HPDE6-E6E7 (cell line): ENCODE results near the gene TOR2A.
"Not testable (repeated sequence)": the region's sequence is repeated elsewhere in the genome, so short reads cannot be mapped to it uniquely, and the experiment has no call there.

Experiments used
- DNase-seq: peaks from one replicate; pipeline ENCODE4 v3.0.0; 2011; ENCODE audit warnings: missing footprints; ENCODE audit errors: extremely low spot score

The TOR2A gene

DNA sequence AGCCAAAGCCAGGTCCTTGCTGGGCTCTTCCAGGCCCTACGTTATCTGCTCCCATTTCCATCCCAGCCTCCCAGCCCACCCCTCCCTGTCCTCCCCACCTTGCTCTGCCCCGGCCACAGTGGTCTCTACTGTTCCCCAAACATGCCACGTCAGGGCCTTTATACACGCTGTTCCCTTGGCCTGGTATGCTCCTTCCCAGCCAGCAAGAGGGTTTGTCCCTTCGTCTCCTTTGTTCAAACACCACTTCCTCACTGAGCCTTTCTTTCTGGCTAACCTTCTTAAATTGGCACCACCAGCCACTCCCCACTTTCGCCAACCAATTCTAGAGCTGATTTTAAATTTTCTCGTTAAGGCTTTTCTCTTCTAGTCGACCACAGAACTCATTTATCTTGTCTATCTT is 33.6 kb upstream of the TOR2A start:
- DNase-seq = no peak

DNA sequence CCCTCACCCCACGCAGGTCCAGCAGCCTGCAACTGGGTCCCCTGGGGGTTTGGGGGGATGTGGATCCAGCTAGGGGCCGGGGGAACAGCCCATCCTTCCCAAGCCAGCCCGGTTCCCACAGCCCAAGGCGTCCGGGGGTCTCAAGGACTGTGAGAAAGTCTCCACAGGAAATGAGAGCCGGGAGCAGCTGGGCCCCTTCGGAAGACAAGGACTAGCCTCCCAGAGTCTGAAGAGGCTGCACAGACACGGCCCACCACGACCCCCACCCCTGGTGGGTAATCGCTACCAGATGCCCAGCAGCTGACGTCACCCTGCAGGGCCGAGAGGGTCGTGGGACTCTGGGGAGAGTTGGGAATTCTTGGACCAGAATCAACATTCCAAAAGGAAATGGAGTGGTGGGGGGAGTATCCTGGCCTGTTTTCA is 32.8 kb upstream of the TOR2A start:
- DNase-seq = no peak

DNA sequence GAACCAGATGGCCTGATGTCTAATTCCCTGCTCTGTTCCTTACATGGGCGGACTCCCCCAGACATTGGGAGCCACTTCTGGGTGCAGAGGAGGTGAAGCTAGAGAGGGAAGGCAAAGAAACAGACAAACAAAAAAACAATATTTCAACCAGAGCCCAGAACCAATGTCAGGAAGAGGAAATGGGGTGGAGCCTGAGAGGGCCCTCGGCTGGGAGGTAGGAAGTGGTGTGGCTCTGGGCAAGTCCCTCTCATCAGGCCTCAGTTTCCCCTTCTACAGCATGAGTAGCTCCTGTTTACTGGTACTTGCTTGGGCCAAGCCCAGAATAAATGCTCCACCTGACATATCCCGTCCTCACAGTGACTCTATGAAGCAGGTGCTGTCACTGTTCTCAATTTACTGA is 32.3 kb upstream of the TOR2A start:
- DNase-seq = no peak

DNA sequence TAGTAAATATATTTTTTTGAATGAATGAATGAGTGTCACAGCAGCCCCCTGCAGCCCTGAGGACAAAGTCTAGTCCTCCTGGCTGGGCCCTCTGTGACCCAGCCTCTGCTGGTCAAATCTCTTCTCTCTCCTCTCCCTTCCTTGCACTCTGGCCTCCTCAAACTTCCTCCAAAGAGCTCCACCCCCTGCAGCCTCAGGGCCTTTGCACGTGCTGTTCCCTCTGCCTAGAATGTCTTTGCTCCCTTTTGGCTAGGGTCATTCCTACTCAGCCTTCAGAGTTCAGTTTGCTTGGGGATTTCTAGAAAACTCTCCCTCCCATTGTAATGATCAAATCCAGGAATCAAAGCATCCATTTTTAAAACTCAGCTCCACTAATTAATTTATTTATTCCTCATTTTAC is 30.3 kb upstream of the TOR2A start:
- no peak for DNase-seq

DNA sequence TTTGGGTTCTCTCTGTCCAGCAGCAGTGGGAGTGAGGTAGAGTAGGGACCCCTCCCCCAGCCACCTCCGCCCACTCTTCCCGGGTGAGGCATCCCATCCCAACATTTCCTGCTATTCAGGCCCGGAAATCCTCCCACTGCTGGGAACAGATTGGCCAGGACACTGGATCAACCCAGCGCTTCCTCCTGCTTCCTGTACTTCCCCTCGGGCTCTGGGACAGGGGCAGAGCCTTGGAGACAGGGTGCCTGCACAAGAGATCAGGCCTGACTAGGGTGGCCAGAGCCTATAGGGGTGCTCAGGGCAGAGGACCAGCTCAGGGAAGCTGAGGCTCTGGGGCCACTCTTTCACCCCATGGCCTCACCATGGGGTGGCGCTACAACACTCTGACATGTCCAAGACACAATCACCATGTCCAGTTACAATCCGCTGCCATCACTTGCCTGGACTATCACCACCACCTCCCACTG is 28.9 kb upstream of the TOR2A start:
- no peak for DNase-seq

DNA sequence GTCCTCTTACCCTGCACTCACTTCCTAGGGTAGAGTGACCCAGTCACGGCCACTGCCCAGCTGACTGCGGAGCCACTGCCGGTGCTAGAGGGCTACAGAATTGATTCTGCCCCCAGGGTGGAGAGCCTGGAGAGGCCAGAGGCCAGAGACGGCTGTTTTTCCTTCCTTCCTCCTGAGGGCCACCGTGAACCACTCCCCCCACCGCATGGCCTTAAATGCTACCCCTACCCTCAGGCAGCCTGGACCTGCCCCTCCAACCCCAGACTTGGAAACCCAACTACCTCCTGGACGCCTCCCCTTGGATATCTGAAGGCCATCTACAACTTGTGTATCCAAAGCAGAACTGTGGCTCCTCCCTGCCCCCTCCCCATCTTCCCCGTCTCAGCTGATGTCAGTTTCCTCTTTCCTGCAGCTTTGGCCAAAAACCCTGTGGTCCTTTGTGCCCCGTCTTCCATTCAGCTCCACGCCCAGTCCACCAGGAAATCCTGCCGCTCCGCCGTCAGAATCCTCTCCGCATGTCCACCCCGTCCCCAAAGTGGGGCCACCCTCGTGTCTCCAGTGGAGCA is 27.1 kb upstream of the TOR2A start:
- DNase-seq = no peak

DNA sequence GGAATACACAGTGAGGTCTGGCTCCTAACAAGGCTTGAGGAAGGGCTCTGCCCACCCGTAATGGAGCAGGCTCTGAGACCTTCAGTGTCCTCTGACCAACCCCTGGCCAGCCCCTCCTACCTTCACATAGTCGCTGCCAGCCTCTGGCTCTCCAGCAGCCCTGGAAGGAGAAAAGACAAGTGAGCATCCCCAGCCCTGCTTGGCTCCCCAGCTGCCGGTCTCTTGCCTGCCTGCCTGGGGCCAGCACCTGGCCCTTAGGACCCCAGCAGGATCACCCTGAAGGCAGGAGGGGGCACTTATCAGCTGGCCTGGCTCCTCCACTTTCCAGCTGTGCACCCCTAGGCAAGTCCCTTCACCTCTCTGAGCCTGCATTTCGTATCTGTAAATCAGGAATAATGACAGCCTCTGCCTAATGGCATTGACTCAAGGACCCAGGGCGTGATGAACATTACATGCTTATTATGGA is 26.4 kb upstream of the TOR2A start:
- no peak for DNase-seq

DNA sequence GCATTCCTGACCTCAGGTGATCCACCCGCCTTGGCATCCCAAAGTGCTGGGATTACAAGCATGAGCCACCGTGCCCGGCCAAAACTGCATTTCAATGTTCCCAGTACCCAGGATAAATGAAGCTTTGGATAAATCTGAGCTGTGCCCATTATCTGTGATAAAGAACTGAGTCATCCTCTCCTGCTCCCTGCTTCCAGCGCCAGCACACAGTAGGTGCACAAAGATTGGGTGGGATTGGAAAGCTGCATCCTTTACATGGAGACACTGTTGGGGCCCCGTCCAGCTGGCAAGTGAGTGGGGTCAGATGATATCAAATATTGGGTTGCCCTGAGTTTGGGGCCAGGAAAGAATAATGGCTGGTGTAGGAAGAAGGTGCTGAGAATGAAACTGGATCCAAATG is 26.0 kb upstream of the TOR2A start:
- no peak for DNase-seq

DNA sequence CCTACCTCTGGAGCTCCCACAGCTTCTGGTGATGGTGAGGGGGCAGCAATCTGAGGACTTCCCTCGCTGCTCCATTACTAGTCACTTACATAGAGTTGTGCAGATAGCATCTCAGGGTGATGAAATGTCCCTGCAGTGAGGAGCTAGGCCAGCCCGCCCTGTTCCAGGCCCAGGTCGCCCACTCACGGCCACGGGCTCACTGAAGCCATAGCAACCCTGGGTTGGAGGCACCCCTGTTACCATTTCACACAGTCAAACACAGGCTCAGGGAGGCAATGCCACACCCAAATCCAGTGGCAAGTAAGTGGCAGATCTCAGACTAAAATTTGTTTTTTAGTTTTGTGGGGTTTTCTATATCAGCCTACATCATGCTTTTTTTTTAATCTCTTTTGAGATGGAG is 23.7 kb upstream of the TOR2A start:
- DNase-seq = no peak

DNA sequence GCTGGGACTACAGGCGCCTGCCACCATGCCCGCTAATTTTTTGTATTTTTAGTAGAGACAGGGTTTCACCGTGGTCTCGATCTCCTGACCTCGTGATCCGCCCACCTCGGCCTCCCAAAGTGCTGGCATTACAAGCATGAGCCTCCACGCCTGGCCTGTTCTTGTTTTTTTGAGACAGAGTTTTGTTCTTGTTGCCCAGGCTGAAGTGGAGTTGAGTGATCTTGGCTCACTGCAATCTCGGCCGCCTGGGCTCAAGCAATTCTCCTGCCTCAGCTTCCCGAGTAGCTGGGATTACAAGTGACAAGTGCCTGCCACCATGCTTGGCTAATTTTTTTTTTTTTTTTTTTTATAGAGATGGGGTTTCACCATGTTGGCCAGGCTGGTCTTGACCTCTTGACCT is 21.7 kb upstream of the TOR2A start:
- not testable (repeated sequence) for DNase-seq

DNA sequence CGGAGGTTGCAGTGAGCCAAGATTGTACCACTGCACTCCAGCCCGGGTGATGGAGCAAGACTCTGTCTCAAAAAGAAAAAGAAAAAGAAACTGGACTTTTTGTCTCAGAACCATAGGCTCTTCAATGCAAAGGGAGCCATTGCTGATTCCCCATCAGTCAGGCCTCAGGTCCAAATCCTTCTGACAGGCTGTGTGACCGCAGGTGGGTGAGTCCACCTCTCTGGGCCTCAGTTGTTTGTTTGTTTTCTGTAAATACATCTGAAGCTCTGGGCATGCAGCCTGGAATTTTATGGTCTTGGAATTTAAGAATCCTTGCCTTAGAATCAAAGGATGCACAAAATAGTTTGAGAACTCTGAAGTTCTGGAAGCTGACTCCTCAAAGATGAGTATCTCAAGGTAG is 21.1 kb upstream of the TOR2A start:
- DNase-seq = no peak

DNA sequence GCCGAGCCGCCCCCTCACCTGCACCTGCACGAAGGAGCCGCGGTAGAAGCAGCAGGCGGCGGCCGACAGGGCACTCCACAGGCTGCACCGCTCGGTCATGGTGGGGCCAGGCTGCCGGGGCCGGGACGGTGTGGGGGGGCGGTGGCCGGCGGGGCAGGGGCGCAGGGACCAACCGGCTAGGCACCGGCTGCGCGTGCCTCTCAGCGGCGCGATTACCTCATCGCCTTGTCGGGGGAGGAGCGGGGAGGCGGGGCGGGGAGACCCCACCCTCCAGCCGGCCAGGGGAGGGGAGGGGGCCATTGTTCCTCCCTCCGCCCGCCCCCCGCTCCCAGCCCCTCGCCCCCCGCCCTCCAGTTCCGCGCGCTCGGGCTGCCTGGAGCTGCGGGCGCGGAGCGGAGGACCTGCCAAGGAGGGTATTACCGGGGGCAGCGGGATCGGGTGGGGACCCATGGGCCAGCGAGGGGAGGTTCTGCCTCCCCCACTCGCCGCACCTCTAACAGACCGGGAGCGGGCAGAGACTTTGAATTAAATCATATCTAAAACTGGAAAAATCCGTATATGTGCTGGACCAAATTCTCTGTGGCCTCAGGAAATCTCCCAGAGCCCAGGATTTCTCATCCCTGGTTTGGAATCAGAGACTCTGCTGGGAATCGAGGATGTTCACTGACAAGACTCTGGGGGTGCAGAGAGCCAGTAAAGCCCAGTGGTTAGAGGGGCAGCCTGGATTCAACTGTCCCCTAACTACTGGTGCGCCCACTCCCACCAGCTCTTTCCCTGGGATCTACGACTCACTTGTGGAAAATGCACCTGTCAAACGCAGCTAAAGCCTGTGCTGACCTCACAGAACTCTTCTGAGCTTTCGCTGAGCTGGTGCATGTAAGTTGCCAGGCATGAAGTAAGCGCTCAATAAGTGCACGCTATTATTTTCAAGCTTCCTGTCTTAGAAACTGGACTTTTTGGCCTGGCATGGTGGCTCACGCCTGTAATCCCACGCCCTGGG is 20.3 kb upstream of the TOR2A start:
- DNase-seq = no peak

DNA sequence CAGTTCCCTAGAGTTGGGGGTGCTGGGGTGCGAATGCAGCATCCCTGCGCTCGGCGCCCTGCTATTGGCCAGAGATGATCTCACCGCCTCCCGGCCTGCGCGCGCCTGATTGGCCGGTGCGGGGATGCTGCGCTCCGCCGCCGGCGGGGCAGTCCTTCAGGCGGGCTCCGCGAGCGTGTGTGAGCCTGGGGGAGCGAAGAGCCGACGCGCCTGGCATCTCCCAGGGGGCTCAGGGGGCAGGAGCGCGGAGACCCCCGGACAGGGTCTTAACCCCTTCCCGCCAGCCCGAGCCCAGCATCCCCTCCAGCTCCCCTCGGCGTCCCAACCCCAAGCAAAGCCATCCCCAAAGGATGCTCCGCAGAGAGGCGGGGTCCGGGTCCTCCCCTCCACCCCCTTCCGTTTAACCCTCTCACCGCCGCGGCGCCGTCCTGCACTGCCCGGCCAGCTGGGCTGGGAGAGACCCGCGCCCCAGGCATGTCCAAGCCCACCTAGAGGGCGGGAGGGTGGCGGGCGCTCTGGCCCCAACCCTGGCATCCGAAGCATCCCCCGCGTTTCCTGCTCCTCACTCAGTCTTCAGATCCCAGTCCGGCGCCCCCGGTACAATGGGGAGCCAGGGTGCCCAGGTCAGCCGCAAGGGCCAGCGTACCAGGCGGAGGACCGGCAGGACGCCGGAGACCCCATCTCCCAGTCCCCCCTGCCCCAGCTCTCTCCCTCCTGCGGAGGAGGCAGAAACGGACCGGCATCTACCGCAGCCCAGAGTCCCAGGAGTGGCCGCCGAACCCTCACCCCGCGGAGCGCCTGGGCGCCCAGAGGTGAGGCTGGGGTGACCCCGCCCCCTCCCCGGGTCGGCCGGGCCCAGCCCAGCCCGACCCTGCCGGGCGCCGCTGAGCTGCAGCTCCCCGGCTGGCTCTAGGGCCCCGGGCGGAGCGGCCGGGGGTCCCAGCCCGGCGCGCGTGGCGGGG is 19.3 kb upstream of the TOR2A start:
- DNase-seq = no peak

DNA sequence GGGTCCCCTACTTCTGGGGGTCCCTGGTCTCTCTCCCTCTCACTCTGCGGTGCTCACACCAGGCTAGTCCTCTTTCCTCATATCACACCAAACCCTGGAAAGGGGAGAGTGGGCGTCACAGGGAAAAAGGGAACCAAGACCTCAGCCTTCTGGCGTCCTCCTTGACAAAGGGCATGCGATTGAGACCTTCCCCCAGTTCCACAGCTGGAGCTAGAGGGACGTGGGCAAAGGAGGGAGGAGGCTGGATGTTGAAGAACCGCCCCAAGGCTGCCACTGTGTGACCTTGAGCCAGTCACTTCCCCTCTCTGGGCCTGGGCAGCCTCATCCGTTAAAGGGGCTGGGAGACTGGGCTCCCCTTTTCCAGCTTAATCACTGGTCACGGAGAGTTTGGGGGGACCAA is 18.5 kb upstream of the TOR2A start:
- no peak for DNase-seq

DNA sequence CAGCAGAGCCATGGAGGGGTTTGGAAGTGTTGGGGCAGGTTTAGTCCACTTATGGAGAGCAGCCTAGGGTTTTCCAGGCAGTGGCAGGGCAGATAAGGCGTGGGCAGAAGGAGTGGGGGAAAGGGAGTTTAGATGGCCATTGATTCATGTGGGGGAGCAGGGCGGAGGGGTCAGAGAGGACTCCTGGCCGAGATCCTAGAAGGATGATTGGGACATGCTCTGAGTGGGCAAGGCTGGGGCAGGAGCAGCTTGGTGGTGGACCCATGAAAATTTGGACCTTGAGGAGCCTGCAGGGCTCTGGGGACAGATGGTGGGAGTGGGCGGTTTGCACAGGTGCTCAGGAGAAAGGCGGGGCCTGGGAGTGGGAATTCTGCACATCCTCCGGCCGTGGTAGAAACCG is 18.1 kb upstream of the TOR2A start:
- no peak for DNase-seq

DNA sequence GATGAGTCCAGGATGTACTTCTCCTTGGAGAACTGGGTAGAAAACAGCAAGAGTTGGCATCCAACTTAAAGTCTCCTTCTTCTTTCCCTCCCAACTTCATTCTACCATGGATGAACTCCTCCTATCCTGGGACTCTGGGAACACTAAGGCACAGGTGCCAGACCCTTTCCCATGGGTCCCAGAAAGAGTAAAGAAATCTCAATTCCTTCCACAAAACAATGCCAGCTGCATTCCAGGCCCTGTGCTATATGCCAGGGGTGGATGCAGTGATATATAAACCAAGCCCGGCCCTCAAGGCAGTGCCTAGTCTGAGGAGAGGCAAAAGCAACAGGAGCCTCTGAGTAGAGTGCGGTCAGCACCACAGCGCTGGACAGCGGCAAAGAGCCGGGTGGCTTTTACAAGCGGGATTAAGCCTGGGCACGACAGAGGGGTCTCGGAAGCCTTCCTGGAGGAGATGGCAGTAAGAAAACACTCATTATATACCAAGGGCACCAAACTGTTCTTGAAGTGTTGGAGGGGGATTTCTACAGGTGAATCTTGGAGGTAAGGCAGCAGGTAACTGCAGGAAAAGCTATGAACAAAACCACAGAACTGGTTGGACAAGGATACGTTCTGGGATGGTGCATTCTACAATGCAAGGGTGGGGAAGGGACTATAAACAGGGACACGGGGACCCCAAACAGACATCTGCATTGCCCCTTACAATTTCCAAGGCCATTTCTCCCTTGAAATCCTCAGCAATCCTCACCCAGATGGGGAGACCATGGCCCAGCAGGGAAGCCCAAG is 16.4 kb upstream of the TOR2A start:
- no peak for DNase-seq

DNA sequence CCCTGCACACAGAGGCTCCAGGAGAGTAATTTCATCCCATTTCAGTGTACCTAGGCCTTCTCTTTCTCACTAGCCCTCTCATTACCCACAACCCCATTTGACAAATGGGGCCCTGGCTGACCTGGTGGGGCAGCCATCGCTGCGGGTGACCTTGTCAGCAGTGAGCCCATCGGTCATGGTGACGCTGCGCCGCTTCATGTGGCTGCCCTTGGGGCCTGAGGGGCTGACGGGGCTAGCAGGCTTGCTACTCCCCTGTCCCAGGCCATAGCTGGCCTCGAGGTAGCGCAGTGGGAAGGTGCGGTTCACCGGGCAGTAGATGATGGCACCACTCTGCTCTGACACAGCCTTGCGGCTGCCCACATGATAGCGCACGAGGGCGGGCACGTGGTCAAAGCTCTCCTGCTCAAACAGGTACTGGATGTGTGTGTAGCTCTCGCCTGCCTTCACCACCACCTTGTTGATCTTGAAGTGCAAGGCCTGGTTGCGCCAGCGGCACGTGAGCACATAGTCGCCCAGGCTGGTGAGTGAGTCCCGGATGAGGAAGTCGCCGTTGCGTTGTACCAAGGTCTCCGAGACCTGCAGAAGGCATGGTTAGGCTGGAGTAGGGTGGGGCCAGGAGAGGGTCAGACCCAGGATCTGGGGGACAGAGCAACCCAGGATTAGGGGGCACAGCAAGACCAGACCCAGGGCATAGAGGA is 14.1 kb upstream of the TOR2A start:
- DNase-seq = no peak

DNA sequence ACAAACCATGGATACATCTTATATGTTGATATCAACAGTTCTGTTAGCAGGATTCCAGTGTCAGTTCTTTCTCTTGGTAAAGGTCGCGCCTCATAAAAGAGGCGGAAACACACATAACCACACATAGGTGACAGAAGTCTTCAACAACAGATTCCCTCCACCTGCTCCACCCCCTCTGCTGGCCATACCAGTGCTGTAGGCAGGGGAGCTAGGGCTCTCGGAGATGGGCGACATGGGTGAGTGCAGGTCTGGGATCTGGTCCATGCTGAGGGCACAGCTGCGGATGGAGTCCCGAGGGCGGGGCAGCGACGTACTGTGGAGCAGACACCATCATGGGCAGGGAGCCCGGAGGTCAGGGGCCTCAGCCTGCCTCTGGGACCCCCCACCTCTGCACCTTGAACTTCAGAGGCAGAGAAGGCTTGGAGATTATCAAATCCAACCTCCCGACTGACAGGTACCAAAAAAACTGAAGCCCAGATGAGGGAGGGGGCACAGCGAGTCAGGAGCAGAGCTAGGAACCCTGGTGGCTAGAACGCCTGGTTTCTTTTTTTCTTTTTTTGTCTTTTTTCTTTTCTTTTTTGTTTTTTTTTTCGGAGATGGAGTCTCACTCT is 12.0 kb upstream of the TOR2A start:
- DNase-seq = no peak

DNA sequence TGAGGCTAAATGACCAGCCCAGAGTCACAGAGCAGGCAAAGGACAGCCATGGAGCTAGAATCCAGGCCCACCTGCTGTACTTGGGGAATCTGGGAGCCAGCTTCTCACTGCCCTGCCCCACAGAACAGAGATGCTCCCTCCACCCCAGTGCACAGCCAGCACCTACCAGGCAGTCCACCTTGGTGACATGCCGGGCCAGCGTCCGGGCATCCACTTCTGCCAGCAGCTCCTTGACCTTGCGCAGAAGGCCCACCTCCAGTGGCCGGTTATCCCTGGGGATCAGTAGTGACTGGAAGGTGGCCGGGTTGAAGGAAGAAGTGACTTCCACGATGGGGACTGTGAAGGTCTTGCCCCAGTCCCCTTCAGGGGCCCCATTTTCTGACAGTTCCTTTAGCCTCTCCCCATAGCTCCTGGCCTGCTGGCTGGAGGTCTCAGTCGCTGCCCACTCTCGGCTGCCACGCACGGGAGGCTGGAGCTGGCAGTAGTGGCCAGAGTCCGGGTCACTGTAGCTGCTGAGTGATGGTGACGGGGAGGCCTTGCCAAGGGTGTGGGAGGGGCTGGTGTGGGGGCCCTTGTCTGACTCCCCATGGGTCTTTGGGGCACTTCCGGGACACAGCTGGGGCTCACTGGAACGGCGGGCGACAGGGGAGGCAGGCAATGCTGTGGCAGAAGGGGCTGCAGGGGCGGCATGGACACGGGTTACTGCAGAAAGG is 9.5 kb upstream of the TOR2A start:
- no peak for DNase-seq
